PC-3 (cell line): Measurements from ENCODE around the gene MAST2. TPM values are rescaled to one million over a fixed set of nuclear protein-coding genes. Genes with fewer than 3 reads are reported as not detected.
"Not testable (repeated sequence)": the region's sequence is repeated elsewhere in the genome, so short reads cannot be mapped to it uniquely, and the experiment has no call there.

Source experiments
- ATAC-seq: fragments of 200-7000 bp; cut with Tn5 transposase; 2 replicates; pipeline ENCODE4 v1.9.1; 2020; ENCODE audit warnings: mild to moderate bottlenecking, moderate library complexity
- BruUV-seq: library from RNA; stranded (reverse); fragments of 400-500 nt; replicated peaks from 2 replicates; lab custom pipeline; 2021; lab: Mats Ljungman, UMichigan
- CTCF ChIA-PET: fragments of 300-600 bp; sonication (Branson Sonifier 250); formaldehyde crosslinking; loops from one replicate; lab custom pipeline; 2022; ENCODE audit warnings: antibody characterized with exemption; lab: Charles Lee
- POLR2A ChIA-PET: fragments of 300-600 bp; sonication (Branson Sonifier 250); formaldehyde crosslinking; loops from one replicate; lab custom pipeline; 2022; ENCODE audit warnings: antibody characterized with exemption; ENCODE audit not compliant: unreplicated experiment; lab: Charles Lee
- DNase-seq: peaks from one replicate; pipeline ENCODE4 v3.0.0-alpha.2; 2015
- H2AFZ ChIP-seq: fragments of 300-600 bp; sonication (generic); 2 replicates; pipeline ENCODE4 v1.6.0; 2016; ENCODE audit warnings: antibody characterized with exemption, low read length
- H3F3A ChIP-seq: fragments of 300-600 bp; sonication (generic); one replicate; pipeline ENCODE4 v1.6.0; 2017; ENCODE audit warnings: antibody characterized with exemption, low read length, control low read depth, mild to moderate bottlenecking; ENCODE audit not compliant: unreplicated experiment
- H3K27ac ChIP-seq: fragments of 300-600 bp; sonication (generic); 2 replicates; pipeline ENCODE4 v1.5.1; 2016; ENCODE audit warnings: mild to moderate bottlenecking, low read length
- H3K27me3 ChIP-seq: fragments of 300-600 bp; sonication (generic); 2 replicates; pipeline ENCODE4 v1.6.1; 2016; ENCODE audit warnings: low read length, mixed read lengths
- H3K36me3 ChIP-seq: fragments of 300-600 bp; sonication (generic); 2 replicates; pipeline ENCODE4 v1.6.1; 2016; ENCODE audit warnings: low read depth, mixed run types, low read length, mixed read lengths
- H3K4me1 ChIP-seq: fragments of 300-600 bp; sonication (generic); 2 replicates; pipeline ENCODE4 v1.5.1; 2016; ENCODE audit warnings: low read length; ENCODE audit not compliant: insufficient read depth
- H3K4me2 ChIP-seq: fragments of 300-600 bp; sonication (generic); 2 replicates; pipeline ENCODE4 v1.6.0; 2016; ENCODE audit warnings: low read length
- H3K4me3 ChIP-seq: fragments of 300-600 bp; sonication (generic); 2 replicates; pipeline ENCODE4 v1.5.1; 2016; ENCODE audit warnings: mild to moderate bottlenecking, low read length, mixed read lengths
- H3K79me2 ChIP-seq: fragments of 300-600 bp; sonication (generic); 2 replicates; pipeline ENCODE4 v1.6.1; 2017; ENCODE audit warnings: low read length, mixed read lengths
- H3K9ac ChIP-seq: fragments of 300-600 bp; sonication (generic); 2 replicates; pipeline ENCODE4 v1.6.0; 2016; ENCODE audit warnings: mild to moderate bottlenecking, low read length
- H3K9me2 ChIP-seq: fragments of 300-600 bp; sonication (generic); replicated peaks from 2 replicates; pipeline ENCODE4 v1.6.1; 2016; ENCODE audit warnings: mixed run types, low read length, mixed read lengths
- H3K9me3 ChIP-seq: fragments of 300-600 bp; sonication (generic); 2 replicates; pipeline ENCODE4 v1.6.1; 2016; ENCODE audit warnings: low read length, mixed read lengths
- H4K20me1 ChIP-seq: fragments of 300-600 bp; sonication (generic); 2 replicates; pipeline ENCODE4 v1.6.1; 2016; ENCODE audit warnings: low read length, mixed read lengths
- EZH2 ChIP-seq: fragments of 300-600 bp; sonication (generic); IDR thresholded peaks from one replicate; pipeline ENCODE4 v1.6.1; 2017; ENCODE audit warnings: antibody characterized with exemption, mild to moderate bottlenecking, low read length; ENCODE audit not compliant: unreplicated experiment
- EZH2phosphoT487 ChIP-seq: fragments of 300-600 bp; sonication (generic); IDR thresholded peaks from 2 replicates; pipeline ENCODE4 v1.6.1; 2018; ENCODE audit warnings: mild to moderate bottlenecking, antibody characterized with exemption, low read length, borderline replicate concordance
- intact Hi-C: fragments of 100-400 bp; cut with micrococcal nuclease; formaldehyde crosslinking; loops from 2 replicates; pipeline ENCODE4 v1.9.0; 2023
- total RNA-seq: library from RNA; depleted of rRNA; stranded (reverse); fragments of >200 nt; gene quantifications from 2 replicates; pipeline ENCODE4 v1.2.3, GENCODE V29; 2014
- TF ChIP-seq, protein P1 (sequence below): fragments of 300-600 bp; sonication (generic); conservative IDR thresholded peaks from 2 replicates; pipeline ENCODE4 v1.5.1; 2017; ENCODE audit warnings: antibody characterized with exemption, low read depth, mild to moderate bottlenecking, low read length

The MAST2 gene
- total RNA-seq, 1 experiment from 2014 or later, result 29.3 TPM

DNA sequence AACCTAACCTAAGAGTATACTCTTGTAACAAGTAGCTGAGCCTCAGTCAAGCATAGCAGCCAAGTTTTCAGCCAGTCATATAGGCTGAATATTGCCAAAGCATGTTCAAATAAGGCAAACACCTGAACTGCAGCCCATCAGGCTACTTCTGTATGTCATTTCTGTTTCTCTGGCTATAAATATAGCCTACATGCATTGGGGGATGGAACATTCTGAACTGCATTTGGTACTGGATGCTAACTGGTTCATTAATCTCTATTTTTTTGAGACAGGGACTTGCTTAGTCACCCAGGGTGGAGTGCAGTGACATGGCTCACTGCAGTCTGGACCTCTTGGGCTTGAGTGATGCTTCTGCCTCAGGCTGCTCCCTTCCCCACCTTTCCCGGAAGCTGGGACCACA is 37.3 kb downstream of the MAST2 start:
- H3K27ac ChIP-seq, result no peak overlapping the region
- BruUV-seq, result no TSS peak
- CTCF ChIA-PET, result no interaction called here

DNA sequence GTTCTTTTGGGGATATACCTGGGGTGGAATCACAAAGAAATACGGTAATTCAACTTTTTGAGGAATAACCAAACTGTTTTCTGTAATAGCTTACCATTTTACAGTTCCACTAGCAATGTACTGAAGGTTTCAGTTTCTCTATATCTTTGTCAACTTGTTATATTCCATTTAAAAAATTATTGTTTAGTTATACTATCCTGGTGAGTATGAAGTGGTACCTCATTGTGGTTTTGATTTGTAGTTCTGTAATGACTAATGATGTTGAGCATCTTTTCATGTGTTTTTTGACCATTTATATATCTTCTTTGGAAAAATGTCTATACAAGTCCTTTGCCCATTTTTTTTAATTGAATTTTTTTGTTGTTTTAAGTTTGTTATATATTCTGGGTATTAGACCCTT is 39.4 kb downstream of the MAST2 start:
- H4K20me1 ChIP-seq, result no peaks in the 10 kb centered on the region
- H3K9me2 ChIP-seq, result no peaks in the 10 kb centered on the region
- no peak overlapping the region for H3K4me2 ChIP-seq
- no peak for TF ChIP-seq EZH2phosphoT487
- TF ChIP-seq, protein P1, sequence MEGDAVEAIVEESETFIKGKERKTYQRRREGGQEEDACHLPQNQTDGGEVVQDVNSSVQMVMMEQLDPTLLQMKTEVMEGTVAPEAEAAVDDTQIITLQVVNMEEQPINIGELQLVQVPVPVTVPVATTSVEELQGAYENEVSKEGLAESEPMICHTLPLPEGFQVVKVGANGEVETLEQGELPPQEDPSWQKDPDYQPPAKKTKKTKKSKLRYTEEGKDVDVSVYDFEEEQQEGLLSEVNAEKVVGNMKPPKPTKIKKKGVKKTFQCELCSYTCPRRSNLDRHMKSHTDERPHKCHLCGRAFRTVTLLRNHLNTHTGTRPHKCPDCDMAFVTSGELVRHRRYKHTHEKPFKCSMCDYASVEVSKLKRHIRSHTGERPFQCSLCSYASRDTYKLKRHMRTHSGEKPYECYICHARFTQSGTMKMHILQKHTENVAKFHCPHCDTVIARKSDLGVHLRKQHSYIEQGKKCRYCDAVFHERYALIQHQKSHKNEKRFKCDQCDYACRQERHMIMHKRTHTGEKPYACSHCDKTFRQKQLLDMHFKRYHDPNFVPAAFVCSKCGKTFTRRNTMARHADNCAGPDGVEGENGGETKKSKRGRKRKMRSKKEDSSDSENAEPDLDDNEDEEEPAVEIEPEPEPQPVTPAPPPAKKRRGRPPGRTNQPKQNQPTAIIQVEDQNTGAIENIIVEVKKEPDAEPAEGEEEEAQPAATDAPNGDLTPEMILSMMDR, result no peak
- no peak for TF ChIP-seq EZH2
- CTCF ChIA-PET, result no interaction called here
- H3K4me1 ChIP-seq, result no peaks in the 10 kb centered on the region; the same call in 1 of the 2 replicates
- POLR2A ChIA-PET, result no interaction called here
- H3K9ac ChIP-seq, result no peak overlapping the region
- H3K36me3 ChIP-seq, result no peaks in the 10 kb centered on the region
- H3K27ac ChIP-seq, result no peak overlapping the region
- no peak for DNase-seq
- peaks cover 9% of the 10 kb centered on the region for H3K79me2 ChIP-seq
- no peak for ATAC-seq
- H3K4me3 ChIP-seq, result no peak overlapping the region
- H3K27me3 ChIP-seq, result no peaks in the 10 kb centered on the region
- no peak overlapping the region for H2AFZ ChIP-seq
- intact Hi-C loops, result loop anchor here (1.0 kb wide), 1 partner anchor 39 kb away; no protein-coding TSS in a partner anchor
- no peaks in the 10 kb centered on the region for H3K9me3 ChIP-seq
- H3F3A ChIP-seq, result no peaks in the 10 kb centered on the region
- BruUV-seq, result no TSS peak

More for the DNA sequence above, 37.3 kb downstream of the MAST2 start:
- Histone ChIP-seq H3F3A (no peaks in the 10 kb centered on the region), H2AFZ (no peak overlapping the region), H3K9me2 (no peaks in the 10 kb centered on the region), H3K4me1 (no peaks in the 10 kb centered on the region; the same call in 1 of the 2 replicates), H3K36me3 (no peaks in the 10 kb centered on the region), H3K4me3 (no peak overlapping the region), H3K79me2 (peaks cover 7% of the 10 kb centered on the region; the same call in 1 of the 2 replicates), H3K9me3 (no peaks in the 10 kb centered on the region), H3K27me3 (no peaks in the 10 kb centered on the region), H4K20me1 (no peaks in the 10 kb centered on the region), H3K9ac (no peak overlapping the region), H3K4me2 (no peak overlapping the region)
- intact Hi-C loops, result no loop called here
- DNase-seq, result peak; percentile 27
- peak; percentile 69 for ATAC-seq
- TF ChIP-seq EZH2, result no peak
- POLR2A ChIA-PET, result no interaction called here

DNA sequence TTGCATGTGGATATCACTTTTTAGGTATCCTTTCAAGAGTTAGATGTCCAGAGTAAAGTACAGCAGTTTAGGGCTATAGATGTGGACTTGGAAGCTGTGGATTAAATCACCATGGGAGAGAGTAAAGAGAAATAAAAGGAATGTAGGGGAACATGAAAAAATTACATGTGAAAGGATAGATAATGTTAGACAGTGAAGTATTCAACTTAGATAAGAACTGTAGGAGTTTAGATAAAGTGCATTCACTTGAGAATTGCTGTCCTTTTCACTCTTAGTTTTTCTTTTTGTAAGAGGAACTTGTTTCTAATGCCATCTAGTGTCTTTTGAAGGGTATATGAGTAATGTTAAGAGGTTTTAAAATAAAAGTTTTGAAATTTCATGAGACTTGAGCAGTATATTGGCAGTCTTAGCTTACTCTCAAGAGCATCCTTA is 40.1 kb downstream of the MAST2 start:
- no peaks in the 10 kb centered on the region for H3K9me3 ChIP-seq
- H3K4me3 ChIP-seq, result no peak overlapping the region
- no peak overlapping the region for H3K9ac ChIP-seq
- H3K4me1 ChIP-seq, result no peaks in the 10 kb centered on the region; the same call in 1 of the 2 replicates
- DNase-seq, result peak; percentile 22
- no peak overlapping the region for H3K27ac ChIP-seq
- no peaks in the 10 kb centered on the region for H3K9me2 ChIP-seq
- ChIA-PET POLR2A (interaction anchor here (0.6 kb wide), 1 partner anchor 174 kb away, joined by 4 read pairs; no protein-coding TSS in a partner anchor), CTCF (interaction anchor here (0.5 kb wide), 1 partner anchor 41 kb away, joined by 3 read pairs; no protein-coding TSS in a partner anchor)
- ATAC-seq, result peak; percentile 64
- peaks cover 16% of the 10 kb centered on the region for H3K79me2 ChIP-seq
- no peaks in the 10 kb centered on the region for H3K36me3 ChIP-seq
- H3K4me2 ChIP-seq, result no peak overlapping the region
- no peaks in the 10 kb centered on the region for H3K27me3 ChIP-seq
- H4K20me1 ChIP-seq, result no peaks in the 10 kb centered on the region
- BruUV-seq, result no TSS peak
- no peaks in the 10 kb centered on the region for H3F3A ChIP-seq
- intact Hi-C loops, result loop anchor here (1.0 kb wide), 1 partner anchor 38 kb away; no protein-coding TSS in a partner anchor
- no peak overlapping the region for H2AFZ ChIP-seq
- TF ChIP-seq, protein P1, result peak; percentile 50; the same call in 1 of the 2 replicates
- TF ChIP-seq EZH2 (no peak), EZH2phosphoT487 (no peak)

DNA sequence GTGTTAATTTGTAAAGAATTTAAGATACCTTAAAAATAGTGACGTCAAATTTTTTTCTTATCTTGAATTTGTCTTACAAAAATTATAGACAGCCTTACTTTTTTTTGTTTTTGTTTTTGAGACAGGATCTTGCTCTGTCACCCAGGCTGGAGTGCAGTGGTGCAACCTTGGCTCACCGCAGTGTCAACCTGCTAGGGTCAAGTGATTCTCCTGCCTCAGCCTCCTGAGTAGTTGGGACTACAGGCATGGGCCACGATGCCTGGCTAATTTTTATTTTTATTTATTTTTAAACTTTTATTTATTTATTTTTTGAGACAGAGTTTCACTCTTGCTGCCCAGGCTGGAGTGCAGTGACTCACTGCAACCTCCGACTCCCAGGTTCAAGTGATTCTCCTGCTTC is 40.6 kb downstream of the MAST2 start:
- not testable (repeated sequence) for H3K36me3 ChIP-seq, H3K4me2 ChIP-seq, BruUV-seq, H3F3A ChIP-seq, H3K4me3 ChIP-seq, H3K27ac ChIP-seq, H3K9me3 ChIP-seq, H3K27me3 ChIP-seq, DNase-seq, H4K20me1 ChIP-seq, H2AFZ ChIP-seq, H3K4me1 ChIP-seq, H3K9me2 ChIP-seq, H3K9ac ChIP-seq, ATAC-seq
- POLR2A ChIA-PET, result interaction anchor here (0.6 kb wide), 1 partner anchor 175 kb away, joined by 4 read pairs; no protein-coding TSS in a partner anchor
- CTCF ChIA-PET, result interaction anchor here (0.5 to 0.6 kb wide), 2 partner anchors 41 to 93 kb away, joined by 3 read pairs; partner anchors contain the start of gene IPP
- intact Hi-C loops, result loop anchor here (1.0 kb wide), 1 partner anchor 37 kb away; no protein-coding TSS in a partner anchor
- H3K79me2 ChIP-seq, result peaks cover 20% of the 10 kb centered on the region
